Dedifferentiated amniotic fluid mesenchymal stem cell (primary cell): ENCODE data around the gene POLD1.

Source experiments
- DNase-seq: peaks from one replicate; pipeline ENCODE4 v3.0.0-alpha.2; 2016; ENCODE audit errors: extremely low spot score

Gene POLD1

DNA sequence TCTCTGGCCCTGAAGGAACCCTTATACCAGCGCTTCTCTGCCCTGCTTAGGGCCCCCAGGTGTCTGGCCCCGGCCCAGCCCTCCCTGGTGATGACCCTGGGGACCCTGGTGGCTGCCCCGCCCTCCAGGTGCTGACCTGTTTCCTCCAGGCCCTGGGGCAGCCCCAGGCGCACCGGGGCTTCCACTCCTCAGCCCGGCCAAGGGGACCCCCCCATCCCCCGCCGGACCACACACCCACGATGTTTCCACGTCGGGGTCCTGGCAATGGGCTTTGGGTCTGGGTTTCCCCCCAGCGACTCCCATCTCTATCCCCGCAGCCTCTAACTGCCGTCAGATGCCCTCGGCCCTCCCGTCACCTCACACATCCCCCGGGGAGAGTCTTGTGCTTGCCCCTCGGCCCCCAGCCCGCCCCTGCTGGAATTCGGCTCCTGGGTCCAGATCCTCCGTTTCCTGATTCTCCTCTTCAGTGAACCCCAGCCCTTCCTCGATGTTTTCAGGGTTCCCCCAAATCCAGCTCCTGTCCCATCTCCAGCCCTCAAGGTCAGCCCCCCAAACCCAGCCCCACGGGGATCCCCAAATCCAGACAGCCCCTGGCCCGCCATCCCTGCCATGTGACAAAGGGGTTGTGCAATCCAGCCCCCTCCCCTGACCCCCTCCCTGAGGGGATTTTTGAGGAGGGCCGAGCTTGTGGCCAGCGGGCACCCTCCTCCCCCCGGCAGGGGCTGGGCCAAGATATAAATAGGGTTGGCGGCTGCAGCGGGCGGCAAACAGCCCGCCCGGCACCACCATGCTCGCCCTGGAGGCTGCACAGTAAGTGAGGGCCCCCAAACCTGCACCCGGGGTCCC is 34.3 kb downstream of the POLD1 start, which contains the start of gene SPIB:
TSS of gene SPIB (plus strand) at position 763 of the 846 bp plus-strand sequence. CDS start at position 788, 25 bp downstream.
- DNase-seq, result no peak

GRCh38 chr19:50419022-50419579 is 35.0 kb downstream of the POLD1 start:
- DNase-seq, result no peak

- no peak for DNase-seq
Measured at GRCh38 chr19:50419580-50420035, 35.5 kb downstream of the POLD1 start.

DNA sequence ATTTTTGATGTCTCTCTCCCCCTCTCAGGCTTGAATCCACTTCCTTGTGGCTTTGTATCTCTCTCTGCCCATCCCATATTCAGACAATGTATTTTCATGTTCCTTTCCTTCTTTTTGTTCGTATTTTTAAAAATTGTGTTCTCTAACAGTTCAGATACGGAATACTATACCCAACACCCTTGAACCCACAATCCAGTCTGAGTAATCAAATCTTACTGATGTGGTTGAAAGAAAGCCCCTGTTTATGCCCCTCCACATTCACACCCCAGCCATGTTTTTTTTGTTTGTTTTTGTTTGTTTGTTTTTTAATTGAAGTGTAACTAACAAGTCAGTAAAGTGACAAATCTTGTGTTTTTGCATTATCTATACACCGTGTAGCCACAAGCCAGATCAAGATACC is 36.0 kb downstream of the POLD1 start:
- DNase-seq, result no peak

- no peak for DNase-seq
Measured at GRCh38 chr19:50420808-50421207, 36.7 kb downstream of the POLD1 start.

DNA sequence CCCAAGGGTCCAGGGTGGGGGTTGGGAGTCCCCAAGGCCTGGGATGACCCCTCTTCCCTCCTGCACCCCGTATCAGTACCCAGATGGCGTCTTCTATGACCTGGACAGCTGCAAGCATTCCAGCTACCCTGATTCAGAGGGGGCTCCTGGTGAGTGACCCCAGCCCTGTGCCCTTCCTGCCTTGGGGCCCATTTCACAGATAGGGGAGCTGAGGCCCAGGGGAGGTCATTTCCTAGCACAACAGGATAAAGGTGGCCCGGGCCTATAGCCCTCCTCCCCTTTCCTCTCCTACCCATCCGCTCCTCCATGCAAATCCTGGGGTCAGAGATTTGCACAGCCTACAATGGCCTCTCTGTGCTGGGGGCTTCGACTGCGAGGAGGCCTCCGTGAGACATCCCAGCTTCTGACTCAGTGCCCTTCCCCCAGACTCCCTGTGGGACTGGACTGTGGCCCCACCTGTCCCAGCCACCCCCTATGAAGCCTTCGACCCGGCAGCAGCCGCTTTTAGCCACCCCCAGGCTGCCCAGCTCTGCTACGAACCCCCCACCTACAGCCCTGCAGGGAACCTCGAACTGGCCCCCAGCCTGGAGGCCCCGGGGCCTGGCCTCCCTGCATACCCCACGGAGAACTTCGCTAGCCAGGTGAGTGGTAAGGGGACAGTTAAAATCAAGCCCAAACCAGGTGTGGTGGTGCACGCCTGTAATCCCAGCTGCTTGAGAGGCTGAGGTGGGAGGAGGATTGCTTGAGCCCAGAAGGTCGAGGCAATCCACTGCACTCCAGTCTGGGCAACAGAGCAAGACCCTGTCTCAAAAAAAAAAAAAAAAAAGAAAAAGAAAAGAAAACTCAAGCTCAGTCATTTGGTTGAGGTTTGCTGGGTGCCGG is 38.5 kb downstream of the POLD1 start:
- DNase-seq, result no peak

DNA sequence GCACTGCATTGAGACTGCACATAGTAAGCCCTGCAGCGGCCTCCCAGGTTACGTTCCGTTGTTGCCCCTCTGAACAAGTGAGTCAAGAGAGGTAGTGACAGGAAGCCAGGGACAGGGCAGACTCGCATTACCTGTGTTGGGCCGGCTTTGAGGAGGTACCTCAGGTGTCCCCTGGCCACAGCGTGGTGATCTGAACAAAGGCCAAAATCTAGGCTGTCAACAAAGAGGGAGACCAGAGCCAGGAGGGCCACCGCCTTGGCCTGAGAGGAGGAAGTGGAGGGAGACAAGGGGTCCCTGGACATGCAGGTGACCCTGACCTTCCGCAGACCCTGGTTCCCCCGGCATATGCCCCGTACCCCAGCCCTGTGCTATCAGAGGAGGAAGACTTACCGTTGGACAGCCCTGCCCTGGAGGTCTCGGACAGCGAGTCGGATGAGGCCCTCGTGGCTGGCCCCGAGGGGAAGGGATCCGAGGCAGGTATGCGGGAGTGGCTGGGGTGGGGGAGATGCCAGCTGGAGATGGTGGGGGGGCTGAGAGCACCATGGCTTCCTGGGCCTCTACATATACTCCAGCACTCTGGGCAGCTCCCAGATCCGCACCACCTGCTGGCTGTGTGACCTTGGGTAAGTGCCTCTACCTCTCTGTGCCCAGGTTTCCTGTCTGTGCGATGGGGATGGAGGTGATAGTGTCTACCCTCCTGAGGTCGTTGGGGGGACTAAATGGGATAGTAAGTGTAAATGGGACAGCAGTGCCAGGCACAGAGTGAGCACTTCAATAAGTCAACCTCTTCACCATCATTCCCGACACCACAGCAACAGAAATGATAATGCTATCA is 39.3 kb downstream of the POLD1 start:
- no peak for DNase-seq

DNA sequence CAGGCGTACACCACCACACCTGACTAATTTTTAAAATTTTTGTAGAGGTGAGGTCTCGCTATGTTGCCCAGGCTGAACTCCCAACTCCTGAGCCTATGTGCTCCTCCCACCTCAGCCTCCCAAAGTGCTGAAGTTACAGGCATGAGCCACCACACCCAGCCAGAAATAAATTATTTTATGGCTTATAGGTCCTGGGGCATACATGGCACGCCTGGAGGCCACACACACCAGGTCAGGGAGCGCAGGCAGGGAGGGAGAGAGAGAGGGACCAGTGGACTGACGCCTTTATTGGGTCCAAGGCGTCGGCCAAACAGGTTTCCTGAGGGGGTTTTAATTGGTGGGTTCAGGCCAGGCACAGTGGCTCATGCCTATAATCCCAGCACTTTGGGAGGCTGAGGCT is 41.4 kb downstream of the POLD1 start:
- DNase-seq, result no peak

DNA sequence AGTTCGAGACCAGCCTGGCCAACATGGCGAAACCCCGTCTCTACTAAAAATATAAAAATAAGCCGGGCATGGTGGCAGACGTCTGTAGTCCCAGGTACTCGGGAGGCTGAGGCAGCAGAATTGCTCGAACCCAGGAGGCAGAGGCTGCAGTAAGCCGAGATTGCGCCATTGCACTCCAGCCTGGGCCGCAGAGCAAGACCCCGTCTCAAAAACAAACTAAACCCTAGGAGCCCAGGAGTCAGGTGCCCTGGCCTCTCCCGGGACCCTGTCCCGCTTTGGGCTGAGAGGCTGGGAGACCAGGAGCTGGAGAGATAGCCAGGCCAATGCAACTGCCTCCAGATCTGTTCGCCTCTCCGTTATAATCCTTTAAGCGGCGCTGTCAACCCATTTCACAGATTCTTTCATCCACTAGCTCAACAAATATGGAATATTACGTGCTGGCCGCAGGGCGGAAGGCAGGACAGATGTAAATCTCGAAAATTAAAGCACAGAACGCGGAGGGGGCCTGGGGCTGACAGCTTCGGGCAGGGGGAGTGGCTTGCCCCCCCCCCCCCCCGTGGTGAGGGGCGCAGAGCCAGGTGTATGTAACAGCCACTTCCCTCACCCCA is 43.3 kb downstream of the POLD1 start:
- DNase-seq, result no peak

GRCh38 chr19:50427997-50428425 is 43.9 kb downstream of the POLD1 start:
- DNase-seq, result no peak

- DNase-seq, result no peak
Measured at GRCh38 chr19:50428772-50429463, 44.8 kb downstream of the POLD1 start.

DNA sequence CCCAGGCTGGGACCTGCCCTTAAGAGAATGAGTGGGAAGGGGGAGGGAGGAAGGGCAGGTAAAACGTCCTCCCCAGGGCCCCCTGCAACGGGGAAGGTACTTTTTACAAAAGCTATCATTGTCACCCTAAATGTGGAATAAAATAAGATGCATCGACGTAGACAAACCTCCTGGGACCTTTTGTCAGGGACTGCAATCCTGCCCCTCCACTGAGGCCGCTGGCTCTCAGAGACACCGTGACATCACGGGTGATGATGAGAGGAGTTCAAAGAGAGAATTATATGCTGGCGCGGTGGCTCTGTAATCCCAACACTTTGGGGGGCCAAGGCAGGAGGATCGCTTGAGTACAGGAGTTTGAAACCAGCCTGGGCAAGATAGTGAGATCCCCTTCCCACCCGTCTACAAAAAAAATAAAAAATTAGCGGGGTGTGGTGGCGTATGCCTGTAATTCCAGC is 46.8 kb downstream of the POLD1 start:
- DNase-seq, result no peak

- peak; percentile 56 for DNase-seq
Measured at GRCh38 chr19:50431343-50432220, 47.4 kb downstream of the POLD1 start.

- DNase-seq, result no peak
Measured at GRCh38 chr19:50432221-50433028, 48.3 kb downstream of the POLD1 start, which contains the start of gene MYBPC2. Gene MYBPC2 (plus strand): TSS chr19:50432892. CDS start chr19:50432954, 62 bp downstream.

DNA sequence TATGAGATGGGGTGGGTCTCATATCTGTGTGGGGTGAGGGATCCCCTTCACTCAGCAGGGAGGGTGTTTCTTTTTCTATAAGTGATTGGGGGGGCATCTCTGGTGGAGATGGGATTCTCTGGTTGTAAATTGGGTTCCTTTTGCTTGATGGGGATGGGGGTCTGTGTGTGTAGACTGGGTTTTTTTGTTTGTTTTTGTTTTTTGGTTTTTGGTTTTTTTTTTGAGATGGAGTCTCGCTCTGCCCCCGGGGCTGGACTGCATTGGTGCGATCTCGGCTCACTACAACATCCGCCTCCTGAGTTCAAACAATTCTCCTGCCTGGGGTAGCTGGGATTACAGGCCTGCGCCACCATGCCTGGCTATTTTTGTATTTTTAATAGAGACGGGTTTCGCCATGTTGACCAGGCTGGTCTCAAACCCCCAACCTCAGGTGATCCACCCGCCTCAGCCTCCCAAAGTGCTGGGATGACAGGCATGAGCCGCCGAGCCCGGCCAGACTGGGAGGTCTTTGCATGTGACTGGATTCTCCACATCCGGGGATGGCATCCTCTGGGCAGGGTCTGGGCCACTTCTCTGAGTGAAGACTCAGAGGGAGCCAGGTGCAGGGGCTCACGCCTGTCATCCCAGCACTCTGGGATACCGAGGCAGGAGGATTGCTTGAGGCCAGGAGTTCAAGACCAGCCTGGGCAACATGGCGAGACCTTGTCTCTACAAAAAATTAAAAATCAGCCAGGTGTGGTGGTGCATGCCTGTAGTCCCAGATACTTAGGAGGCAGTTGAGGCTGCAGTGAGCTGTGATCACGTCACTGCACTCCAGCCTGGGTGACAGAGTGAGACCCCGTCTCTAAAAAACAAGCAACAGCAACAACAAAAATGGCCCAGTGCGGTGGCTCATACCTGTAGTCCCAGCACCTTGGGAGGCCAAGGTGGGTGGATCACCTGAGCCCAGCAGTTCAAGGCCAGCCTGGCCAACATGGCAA is 49.3 kb downstream of the POLD1 start:
- DNase-seq, result no peak

- no peak for DNase-seq
Measured at GRCh38 chr19:50434525-50434924, 50.4 kb downstream of the POLD1 start.

DNA sequence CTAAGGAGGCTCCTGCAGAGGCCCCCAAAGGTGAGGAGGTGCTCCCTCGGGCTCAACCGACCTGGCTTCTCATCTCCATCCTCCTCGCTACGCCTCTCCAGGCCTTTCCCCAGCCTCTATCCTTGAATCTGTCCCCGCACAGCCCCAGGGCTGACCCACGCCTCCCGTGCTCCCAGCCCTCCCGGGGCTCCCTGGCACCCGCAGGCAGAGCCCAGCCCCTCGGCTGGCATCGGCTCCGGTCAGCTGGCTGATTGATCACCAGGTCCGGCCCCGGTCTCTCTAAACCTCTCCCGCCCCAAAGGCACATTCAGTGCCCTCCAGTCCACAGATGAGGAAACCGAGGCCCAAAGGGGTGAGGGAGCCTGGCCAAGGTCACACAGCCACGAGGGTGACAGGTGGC is 51.1 kb downstream of the POLD1 start:
- DNase-seq, result no peak
